ENCODE measurements around the gene SPATA3. TPM values are rescaled to one million over a fixed set of nuclear protein-coding genes. Genes with fewer than 3 reads are reported as not detected.
"Not testable (repeated sequence)": the region's sequence is repeated elsewhere in the genome, so short reads cannot be mapped to it uniquely, and the experiment has no call there.

Gene SPATA3
- polyA plus RNA-seq, 2 donors = not detected

GRCh38 chr2:230968314-230968713, 27.6 kb upstream of the SPATA3 start:
- H3K4me3 ChIP-seq (ENCODE audit: low read depth in 1 of 2, low read length in 2 of 2); H3K4me1 ChIP-seq (ENCODE audit: control insufficient read depth in 2 of 2, insufficient read depth in 2 of 2, low read length in 1 of 2); H3K36me3 ChIP-seq (ENCODE audit: control insufficient read depth in 2 of 2, insufficient read depth in 2 of 2, low read length in 1 of 2); H3K27me3 ChIP-seq (ENCODE audit: control insufficient read depth in 1 of 2, insufficient read depth in 2 of 2, low read length in 2 of 2); H3K27ac ChIP-seq (ENCODE audit: low read depth in 2 of 2, low read length in 1 of 2); H3K9me3 ChIP-seq (ENCODE audit: control insufficient read depth in 2 of 2, insufficient read depth in 1 of 2, low read depth in 1 of 2, low read length in 1 of 2): not testable (repeated sequence)
- WGBS, 2 donors = 89 to 97% methylated on average over 6 of the region's 6 CpGs

GRCh38 chr2:230968921-230969658, 26.8 kb upstream of the SPATA3 start:
- 74 to 80% methylated on average over 16 of the region's 16 CpGs for WGBS, 2 donors
- H3K36me3 ChIP-seq (ENCODE audit: control insufficient read depth in 2 of 2, insufficient read depth in 2 of 2, low read length in 1 of 2) = no peaks in the 10 kb centered on the region
- no peaks in the 10 kb centered on the region for H3K4me1 ChIP-seq (ENCODE audit: control insufficient read depth in 2 of 2, insufficient read depth in 2 of 2, low read length in 1 of 2)
- no peak overlapping the region for H3K4me3 ChIP-seq (ENCODE audit: low read depth in 1 of 2, low read length in 2 of 2)
- no peaks in the 10 kb centered on the region for H3K9me3 ChIP-seq (ENCODE audit: control insufficient read depth in 2 of 2, insufficient read depth in 1 of 2, low read depth in 1 of 2, low read length in 1 of 2)
- H3K27me3 ChIP-seq (ENCODE audit: control insufficient read depth in 1 of 2, insufficient read depth in 2 of 2, low read length in 2 of 2) = no peaks in the 10 kb centered on the region
- H3K27ac ChIP-seq (ENCODE audit: low read depth in 2 of 2, low read length in 1 of 2) = no peak overlapping the region

- WGBS, 2 donors = 72 to 76% methylated on average over 2 of the region's 2 CpGs
- Histone ChIP-seq H3K27me3 (ENCODE audit: control insufficient read depth in 1 of 2, insufficient read depth in 2 of 2, low read length in 2 of 2) (no peaks in the 10 kb centered on the region), H3K27ac (ENCODE audit: low read depth in 2 of 2, low read length in 1 of 2) (no peak overlapping the region), H3K4me1 (ENCODE audit: control insufficient read depth in 2 of 2, insufficient read depth in 2 of 2, low read length in 1 of 2) (no peaks in the 10 kb centered on the region), H3K36me3 (ENCODE audit: control insufficient read depth in 2 of 2, insufficient read depth in 2 of 2, low read length in 1 of 2) (no peaks in the 10 kb centered on the region), H3K4me3 (ENCODE audit: low read depth in 1 of 2, low read length in 2 of 2) (no peak overlapping the region), H3K9me3 (ENCODE audit: control insufficient read depth in 2 of 2, insufficient read depth in 1 of 2, low read depth in 1 of 2, low read length in 1 of 2) (no peaks in the 10 kb centered on the region)
Measured at GRCh38 chr2:230969659-230970015, 26.3 kb upstream of the SPATA3 start.

GRCh38 chr2:230972046-230972445, 23.9 kb upstream of the SPATA3 start:
- Histone ChIP-seq H3K4me1 (ENCODE audit: control insufficient read depth in 2 of 2, insufficient read depth in 2 of 2, low read length in 1 of 2) (no peaks in the 10 kb centered on the region), H3K27ac (ENCODE audit: low read depth in 2 of 2, low read length in 1 of 2) (no peak overlapping the region), H3K36me3 (ENCODE audit: control insufficient read depth in 2 of 2, insufficient read depth in 2 of 2, low read length in 1 of 2) (no peaks in the 10 kb centered on the region), H3K9me3 (ENCODE audit: control insufficient read depth in 2 of 2, insufficient read depth in 1 of 2, low read depth in 1 of 2, low read length in 1 of 2) (no peaks in the 10 kb centered on the region), H3K4me3 (ENCODE audit: low read depth in 1 of 2, low read length in 2 of 2) (no peak overlapping the region), H3K27me3 (ENCODE audit: control insufficient read depth in 1 of 2, insufficient read depth in 2 of 2, low read length in 2 of 2) (no peaks in the 10 kb centered on the region)
- WGBS, 2 donors = 83 to 87% methylated on average over 5 of the region's 5 CpGs

- H3K27ac ChIP-seq (ENCODE audit: low read depth in 2 of 2, low read length in 1 of 2) = no peak overlapping the region
- no peak overlapping the region for H3K4me3 ChIP-seq (ENCODE audit: low read depth in 1 of 2, low read length in 2 of 2)
- 71 to 79% methylated on average over 17 of the region's 17 CpGs for WGBS, 2 donors
- no peaks in the 10 kb centered on the region for H3K27me3 ChIP-seq (ENCODE audit: control insufficient read depth in 1 of 2, insufficient read depth in 2 of 2, low read length in 2 of 2)
- H3K4me1 ChIP-seq (ENCODE audit: control insufficient read depth in 2 of 2, insufficient read depth in 2 of 2, low read length in 1 of 2) = no peaks in the 10 kb centered on the region
- no peaks in the 10 kb centered on the region for H3K36me3 ChIP-seq (ENCODE audit: control insufficient read depth in 2 of 2, insufficient read depth in 2 of 2, low read length in 1 of 2)
- no peaks in the 10 kb centered on the region for H3K9me3 ChIP-seq (ENCODE audit: control insufficient read depth in 2 of 2, insufficient read depth in 1 of 2, low read depth in 1 of 2, low read length in 1 of 2)
Measured at GRCh38 chr2:230974096-230974913, 21.6 kb upstream of the SPATA3 start.

- Histone ChIP-seq H3K27me3 (ENCODE audit: control insufficient read depth in 1 of 2, insufficient read depth in 2 of 2, low read length in 2 of 2) (no peaks in the 10 kb centered on the region), H3K9me3 (ENCODE audit: control insufficient read depth in 2 of 2, insufficient read depth in 1 of 2, low read depth in 1 of 2, low read length in 1 of 2) (no peaks in the 10 kb centered on the region), H3K27ac (ENCODE audit: low read depth in 2 of 2, low read length in 1 of 2) (no peak overlapping the region), H3K4me1 (ENCODE audit: control insufficient read depth in 2 of 2, insufficient read depth in 2 of 2, low read length in 1 of 2) (no peaks in the 10 kb centered on the region), H3K36me3 (ENCODE audit: control insufficient read depth in 2 of 2, insufficient read depth in 2 of 2, low read length in 1 of 2) (no peaks in the 10 kb centered on the region), H3K4me3 (ENCODE audit: low read depth in 1 of 2, low read length in 2 of 2) (no peak overlapping the region)
- WGBS, 2 donors = 81 to 82% methylated on average over 11 of the region's 11 CpGs
Measured at GRCh38 chr2:230975927-230976326, 20.0 kb upstream of the SPATA3 start.

- H3K4me3 ChIP-seq (ENCODE audit: low read depth in 1 of 2, low read length in 2 of 2) = no peak overlapping the region
- H3K9me3 ChIP-seq (ENCODE audit: control insufficient read depth in 2 of 2, insufficient read depth in 1 of 2, low read depth in 1 of 2, low read length in 1 of 2) = no peaks in the 10 kb centered on the region
- H3K27ac ChIP-seq (ENCODE audit: low read depth in 2 of 2, low read length in 1 of 2) = no peak overlapping the region
- H3K27me3 ChIP-seq (ENCODE audit: control insufficient read depth in 1 of 2, insufficient read depth in 2 of 2, low read length in 2 of 2) = no peaks in the 10 kb centered on the region
- H3K4me1 ChIP-seq (ENCODE audit: control insufficient read depth in 2 of 2, insufficient read depth in 2 of 2, low read length in 1 of 2) = no peaks in the 10 kb centered on the region
- H3K36me3 ChIP-seq (ENCODE audit: control insufficient read depth in 2 of 2, insufficient read depth in 2 of 2, low read length in 1 of 2) = no peaks in the 10 kb centered on the region
- 82 to 87% methylated on average over 6 of the region's 6 CpGs for WGBS, 2 donors
Measured at GRCh38 chr2:230976671-230977171, 19.2 kb upstream of the SPATA3 start.

- WGBS, 2 donors = 78 to 85% methylated on average over 1 of the region's 1 CpG
- Histone ChIP-seq H3K4me1 (ENCODE audit: control insufficient read depth in 2 of 2, insufficient read depth in 2 of 2, low read length in 1 of 2) (no peaks in the 10 kb centered on the region), H3K4me3 (ENCODE audit: low read depth in 1 of 2, low read length in 2 of 2) (no peak overlapping the region), H3K27ac (ENCODE audit: low read depth in 2 of 2, low read length in 1 of 2) (no peak overlapping the region), H3K9me3 (ENCODE audit: control insufficient read depth in 2 of 2, insufficient read depth in 1 of 2, low read depth in 1 of 2, low read length in 1 of 2) (no peaks in the 10 kb centered on the region), H3K36me3 (ENCODE audit: control insufficient read depth in 2 of 2, insufficient read depth in 2 of 2, low read length in 1 of 2) (no peaks in the 10 kb centered on the region), H3K27me3 (ENCODE audit: control insufficient read depth in 1 of 2, insufficient read depth in 2 of 2, low read length in 2 of 2) (no peaks in the 10 kb centered on the region)
Measured at GRCh38 chr2:230980468-230980867, 15.5 kb upstream of the SPATA3 start.

GRCh38 chr2:230981704-230982103, 14.2 kb upstream of the SPATA3 start:
- Histone ChIP-seq H3K9me3 (ENCODE audit: control insufficient read depth in 2 of 2, insufficient read depth in 1 of 2, low read depth in 1 of 2, low read length in 1 of 2) (no peaks in the 10 kb centered on the region), H3K27me3 (ENCODE audit: control insufficient read depth in 1 of 2, insufficient read depth in 2 of 2, low read length in 2 of 2) (no peaks in the 10 kb centered on the region), H3K27ac (ENCODE audit: low read depth in 2 of 2, low read length in 1 of 2) (no peak overlapping the region), H3K4me3 (ENCODE audit: low read depth in 1 of 2, low read length in 2 of 2) (no peak overlapping the region), H3K4me1 (ENCODE audit: control insufficient read depth in 2 of 2, insufficient read depth in 2 of 2, low read length in 1 of 2) (no peaks in the 10 kb centered on the region), H3K36me3 (ENCODE audit: control insufficient read depth in 2 of 2, insufficient read depth in 2 of 2, low read length in 1 of 2) (no peaks in the 10 kb centered on the region)
- 67 to 71% methylated on average over 8 of the region's 8 CpGs for WGBS, 2 donors

Data from esophagus (tissue), 2 donors.